HG03039 (cell line): Measurements from ENCODE around the gene TAF8.

ENCODE experiments used
- ATAC-seq: cut with Tn5 transposase; IDR thresholded peaks from one replicate; pipeline ENCODE4 v1.9.1; 2021; ENCODE audit warnings: mild to moderate bottlenecking, moderate library complexity; ENCODE audit not compliant: unreplicated experiment

The TAF8 gene

DNA sequence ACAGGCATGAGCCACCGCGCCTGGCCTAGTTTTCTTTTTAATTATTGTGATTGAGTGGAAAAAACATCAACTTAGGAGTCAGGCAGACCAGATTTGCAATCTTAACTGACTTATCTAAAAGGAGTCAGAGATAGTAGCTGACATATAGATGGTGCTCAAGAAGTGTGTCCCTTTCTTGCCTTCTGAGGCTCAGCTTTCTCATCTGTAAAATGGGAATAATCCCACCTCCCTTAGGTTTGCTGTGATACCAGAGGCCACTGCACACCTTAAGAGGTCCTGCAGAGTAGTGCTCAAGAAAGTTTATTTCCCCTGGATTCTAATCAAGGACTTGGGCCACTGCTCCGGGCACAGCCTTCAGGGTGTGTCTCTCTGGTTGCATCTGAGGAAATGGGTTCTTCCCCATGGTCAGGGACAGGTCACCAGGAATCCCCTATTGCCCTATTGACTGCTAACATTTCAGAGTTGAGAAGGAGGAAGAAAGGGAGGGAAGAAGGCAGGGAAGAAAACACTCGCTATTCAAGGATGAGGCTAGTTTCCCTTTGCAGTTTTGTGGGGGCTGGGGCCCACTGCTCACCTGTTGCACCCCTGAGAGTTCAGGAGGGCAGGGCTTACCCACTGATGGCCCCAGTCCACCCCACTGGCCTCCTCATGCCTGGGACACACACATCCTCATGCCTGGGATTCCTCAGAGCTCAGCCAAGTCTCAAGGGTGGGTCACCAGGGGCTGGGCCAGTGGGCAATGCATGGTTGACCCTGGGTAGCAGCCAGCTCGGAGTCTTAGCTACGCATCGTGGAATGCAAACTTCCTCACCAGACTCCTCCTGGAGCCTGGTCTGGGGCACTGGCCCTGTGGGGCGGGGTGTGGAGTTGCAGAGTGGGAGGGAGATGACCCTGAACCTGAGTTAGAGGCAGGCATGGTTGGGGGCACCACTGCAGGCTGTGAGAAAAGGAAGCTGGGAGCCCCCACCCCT, 70.9 kb downstream of the TAF8 start:
- no peak for ATAC-seq

DNA sequence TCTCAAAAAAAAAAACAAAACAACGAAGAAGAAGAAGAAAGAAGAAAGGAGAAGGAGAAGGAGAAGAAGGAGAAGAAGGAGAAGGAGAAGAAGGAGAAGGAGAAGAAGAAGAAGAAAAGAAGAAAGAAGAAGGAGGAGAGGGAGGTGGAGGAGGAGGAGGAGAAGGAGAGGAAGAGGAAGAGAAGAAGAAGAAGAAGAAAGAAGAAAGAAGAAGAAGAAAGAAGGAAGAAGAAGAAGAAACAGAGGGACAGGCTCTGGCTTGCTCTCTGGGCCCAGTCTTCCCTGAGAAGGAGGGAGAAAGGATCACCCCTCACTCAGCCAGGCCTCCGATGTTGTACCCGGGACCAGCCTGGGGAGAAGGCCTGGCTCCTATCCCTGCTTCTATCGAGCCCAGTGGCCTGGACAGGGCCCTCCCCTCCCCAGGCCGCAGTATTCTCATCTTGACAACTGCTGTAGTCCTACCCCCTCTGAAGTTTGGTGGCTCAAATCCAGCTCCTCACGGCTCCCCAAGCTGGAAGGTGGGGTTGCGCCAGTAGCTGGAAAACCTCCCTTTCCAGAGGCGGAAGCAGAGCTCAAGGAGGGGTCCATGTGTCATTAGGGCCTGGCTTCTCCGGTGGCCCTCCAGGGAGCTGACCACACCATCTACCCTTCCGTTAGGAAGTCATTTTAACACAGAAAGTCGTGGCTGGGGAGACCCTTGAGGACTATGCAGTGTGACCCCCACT, 73.2 kb downstream of the TAF8 start:
- no peak for ATAC-seq

DNA sequence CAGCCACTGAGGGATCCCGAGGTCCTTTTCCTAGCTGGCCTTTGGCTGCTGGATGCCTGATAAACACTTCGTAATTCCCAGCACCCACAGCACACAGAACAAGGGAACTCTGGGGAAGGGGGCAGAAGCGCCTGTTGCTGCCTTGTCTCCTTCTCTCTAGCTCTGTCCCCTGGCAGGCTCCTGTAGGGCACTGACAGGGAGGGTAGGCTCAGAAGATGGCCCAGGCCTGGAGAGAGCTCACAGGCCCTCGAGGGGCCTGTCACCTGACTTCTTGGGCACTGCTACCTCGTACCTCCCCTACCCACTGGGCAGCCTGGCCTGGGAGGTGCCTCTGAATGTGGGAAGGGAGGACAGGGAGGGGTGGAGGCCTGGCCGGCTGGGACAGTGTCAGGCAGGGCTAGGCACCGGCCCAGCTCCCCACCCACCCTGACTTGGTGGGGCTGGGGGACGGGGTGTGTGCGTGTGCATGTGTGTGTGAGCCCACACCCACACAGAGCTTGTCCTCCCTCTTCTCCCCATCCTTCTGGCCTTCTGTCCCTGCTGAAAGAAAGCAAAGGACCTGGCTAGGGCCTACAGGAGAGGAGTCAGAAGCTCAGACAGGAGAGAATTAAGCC, 74.0 kb downstream of the TAF8 start:
- ATAC-seq = no peak

DNA sequence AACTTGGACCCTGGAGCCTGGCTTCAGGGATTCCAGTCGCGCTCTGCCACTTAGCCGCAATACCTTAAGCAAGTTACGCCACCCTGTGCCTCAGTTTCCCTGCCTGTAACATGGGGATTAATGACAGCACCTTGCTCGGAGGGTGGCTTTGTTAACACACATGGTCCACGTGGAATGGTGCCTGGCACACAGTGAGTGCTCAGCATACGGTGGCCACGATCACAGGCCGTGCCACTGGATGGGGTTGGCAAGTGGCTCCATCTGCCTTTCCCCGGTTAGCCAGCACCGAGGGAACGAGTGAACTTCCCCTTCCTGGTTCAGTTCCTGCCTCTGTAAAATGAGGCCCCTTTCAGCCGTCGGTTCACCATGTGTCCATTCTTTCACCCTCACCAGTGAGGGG, 74.9 kb downstream of the TAF8 start:
- ATAC-seq = no peak

DNA sequence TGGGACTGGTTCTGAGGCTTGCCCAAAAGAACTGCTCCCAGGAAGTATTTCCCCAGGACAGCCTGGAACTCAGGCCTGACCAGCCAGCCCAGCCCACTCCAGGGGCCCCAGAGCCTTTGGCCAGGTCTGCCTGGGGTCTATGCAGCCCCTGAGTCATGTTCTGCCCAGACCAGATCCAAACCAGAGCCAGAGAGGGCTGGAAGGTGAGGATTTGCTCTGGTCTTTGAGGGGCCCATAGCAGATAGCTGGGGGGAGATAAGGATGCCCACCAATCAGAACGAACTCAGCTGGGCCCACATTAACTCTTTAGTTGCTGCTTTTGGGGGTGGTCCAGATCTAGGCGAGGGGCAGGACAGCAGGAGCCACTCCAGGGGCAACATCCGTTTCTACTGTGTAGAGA, 75.3 kb downstream of the TAF8 start:
- no peak for ATAC-seq

DNA sequence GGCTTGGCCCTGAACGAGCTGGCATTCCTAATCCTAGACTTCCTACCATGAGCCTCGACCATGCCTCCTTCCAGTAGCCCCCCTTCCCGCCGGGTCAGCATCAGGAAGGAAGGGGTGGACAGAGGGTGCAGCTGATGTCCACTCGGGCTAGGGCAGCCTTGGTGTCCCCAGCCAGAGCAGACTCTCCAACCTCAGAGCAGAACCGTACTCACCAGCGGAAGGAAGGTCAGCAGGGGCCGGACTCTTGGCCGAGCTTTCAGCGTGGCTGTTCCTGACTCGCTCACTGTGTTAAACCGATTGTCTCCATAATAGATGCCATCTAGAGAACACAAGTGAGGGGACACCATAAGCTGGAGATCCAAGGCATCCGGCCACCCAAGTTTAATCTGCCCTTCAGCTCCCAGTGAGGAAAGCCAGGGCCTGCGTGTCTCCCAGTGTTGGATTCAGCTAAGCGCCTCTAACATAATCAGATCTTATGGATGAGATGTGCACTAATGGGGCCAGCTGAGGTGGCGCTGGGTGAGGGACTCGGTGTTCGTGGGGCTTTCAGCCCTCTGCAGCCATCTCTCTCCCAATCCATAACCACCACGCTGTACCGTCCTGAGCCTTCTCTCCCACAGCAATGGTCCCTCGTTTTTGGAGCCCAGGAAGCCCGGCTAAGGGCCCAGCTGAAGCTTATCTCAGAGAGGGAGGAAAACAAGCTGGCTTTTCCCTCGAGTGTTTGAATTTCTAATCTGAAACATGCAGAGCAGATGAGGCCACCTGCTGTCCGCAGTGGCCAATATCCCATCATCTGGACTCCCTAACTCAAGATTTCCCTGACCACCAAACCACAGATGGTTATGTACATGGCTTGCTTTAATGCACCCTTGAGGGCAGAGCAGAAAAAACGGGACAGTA, 78.4 kb downstream of the TAF8 start:
- ATAC-seq = no peak

DNA sequence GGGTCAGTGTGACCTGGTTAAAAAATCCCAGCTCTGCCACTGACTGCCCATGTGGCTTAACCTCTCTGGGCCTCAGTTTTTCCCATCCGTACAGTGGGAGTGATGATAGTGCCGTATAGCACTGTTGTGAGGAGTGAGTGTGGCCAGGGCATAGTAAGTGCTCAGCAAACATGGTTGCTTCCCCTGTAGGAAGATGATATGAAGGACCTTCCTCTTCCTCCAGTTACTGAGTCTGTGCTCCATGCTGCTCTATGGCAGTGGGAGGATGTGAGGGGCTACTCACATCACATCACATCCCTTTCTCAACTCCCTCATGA, 79.0 kb downstream of the TAF8 start:
- ATAC-seq = no peak

DNA sequence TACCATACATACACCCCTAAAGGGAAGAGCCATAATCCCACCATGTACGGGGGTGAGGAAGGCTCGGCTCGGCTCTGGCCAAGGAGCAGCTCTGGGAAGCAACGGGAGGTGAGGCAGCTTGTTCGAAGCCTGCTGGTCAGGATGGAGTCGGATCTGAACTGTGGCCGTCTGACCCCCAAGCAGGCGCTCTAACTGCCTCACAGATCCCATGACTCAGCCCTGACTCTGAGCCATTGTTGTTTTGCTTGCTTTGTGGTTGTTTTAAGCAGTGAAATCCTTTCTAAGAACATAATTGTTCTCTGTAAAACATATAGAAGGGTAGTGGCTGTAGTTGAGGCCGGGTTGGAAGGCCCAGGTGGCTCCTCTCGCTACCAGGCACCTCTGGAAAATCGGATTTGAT, 81.2 kb downstream of the TAF8 start:
- no peak for ATAC-seq

DNA sequence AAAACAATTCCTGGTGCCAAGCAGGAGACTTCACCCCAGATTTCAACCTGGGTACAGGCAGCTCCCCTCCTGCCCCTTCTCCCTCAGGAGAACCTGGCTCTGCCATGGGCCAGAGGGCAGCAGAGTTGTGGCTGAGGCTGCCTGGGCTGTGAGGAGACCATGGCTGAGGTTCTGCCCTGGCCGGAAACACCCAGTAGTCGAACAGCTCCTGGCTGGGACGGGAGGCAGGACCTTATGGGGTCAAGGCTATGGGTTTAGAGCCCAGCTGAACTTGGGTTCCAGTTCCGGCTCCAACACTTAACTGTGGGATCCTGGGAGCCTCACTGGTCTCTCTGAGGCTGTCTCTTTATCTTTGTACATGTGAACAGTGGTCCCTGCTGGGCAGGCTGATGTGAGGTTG, 83.6 kb downstream of the TAF8 start:
- ATAC-seq = no peak

DNA sequence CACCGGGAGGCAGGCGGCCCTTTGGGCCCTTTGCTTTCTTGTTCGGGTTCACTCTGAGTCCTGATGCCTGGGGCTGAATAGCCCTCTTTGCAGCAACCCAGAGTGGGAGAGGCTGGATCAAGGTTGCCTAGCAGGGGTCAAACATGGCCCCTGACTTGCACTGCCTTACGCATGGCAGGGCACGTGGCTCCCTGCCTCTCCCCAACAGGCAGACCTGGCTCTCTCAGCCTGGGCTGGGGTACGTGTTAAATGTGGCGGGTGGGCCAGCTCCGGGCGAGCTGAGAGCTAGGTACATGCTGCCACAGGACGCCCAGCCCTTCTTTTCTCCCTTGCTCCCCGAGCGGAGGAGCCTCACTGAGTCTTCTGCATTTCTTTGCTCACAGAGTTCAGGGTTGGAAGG, 84.8 kb downstream of the TAF8 start:
- ATAC-seq = no peak

DNA sequence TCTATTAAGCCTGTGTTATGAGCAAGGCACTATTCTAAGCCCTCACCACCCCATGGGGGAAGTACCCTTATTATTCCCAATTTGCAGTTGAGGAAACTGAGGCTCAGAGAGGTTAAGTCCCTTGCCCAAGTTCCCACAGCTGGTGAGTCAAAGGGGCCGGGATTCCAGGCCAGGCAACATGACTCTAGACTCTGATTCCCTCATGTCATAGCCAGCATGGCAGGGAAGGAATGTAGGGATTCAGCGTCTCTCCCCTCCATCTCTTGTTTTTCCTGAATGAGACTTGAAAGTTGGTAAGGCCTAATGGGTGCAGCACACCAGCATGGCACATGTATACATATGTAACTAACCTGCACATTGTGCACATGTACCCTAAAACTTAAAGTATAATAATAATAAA, 85.4 kb downstream of the TAF8 start:
- ATAC-seq = no peak

DNA sequence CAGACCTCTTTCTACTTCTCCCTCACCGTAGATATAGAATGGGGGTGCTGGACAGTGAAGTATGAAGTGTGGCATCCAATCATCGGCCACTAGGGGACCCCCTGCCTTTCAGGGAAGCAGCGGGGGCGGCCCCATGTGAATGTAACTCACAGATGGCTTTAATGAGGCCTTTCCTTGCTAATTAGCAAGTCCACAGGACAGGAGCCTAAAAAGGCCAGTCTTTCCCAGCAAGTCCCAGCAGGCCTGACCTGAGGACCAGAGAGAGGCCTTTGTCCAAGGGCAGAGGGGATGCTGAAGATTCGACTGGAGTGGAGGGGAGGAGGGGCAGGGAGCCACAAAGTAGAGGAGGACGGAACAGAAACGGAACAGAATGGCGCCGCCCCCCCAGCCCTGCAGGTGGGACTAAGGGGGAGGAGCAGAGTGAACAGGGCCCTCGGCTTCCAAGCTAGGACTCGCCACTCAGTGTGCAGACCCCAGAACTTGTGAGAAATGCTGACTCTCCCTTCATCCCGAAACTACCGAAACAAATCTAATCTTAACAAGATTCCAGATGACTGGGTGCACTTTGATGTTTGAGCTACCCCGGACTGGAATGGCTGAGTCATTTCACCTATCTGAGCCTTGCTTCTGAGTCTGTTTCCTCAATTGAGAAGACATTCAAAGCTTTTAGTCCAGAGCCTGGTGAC, 86.3 kb downstream of the TAF8 start:
- no peak for ATAC-seq
